Aorta (tissue), 5 donors: ENCODE data around the gene MAD2L2. TPM values are rescaled to one million over a fixed set of nuclear protein-coding genes. Genes with fewer than 3 reads are reported as not detected.

Experiments used
- ATAC-seq: fragments of 200-7000 bp; cut with Tn5 transposase; one replicate; pipeline ENCODE4 v1.9.1; 2022; ENCODE audit warnings: moderate library complexity; ENCODE audit not compliant: low FRiP score
- DNase-seq, 2 donors: peaks; one replicate each; pipeline ENCODE4 v3.0.0-alpha.2; 2020
- H3K27ac ChIP-seq, 2 donors: one replicate each; pipeline ENCODE4 v1.5.1; 2013; ENCODE audit warnings: low read length in 2 of 2, mild to moderate bottlenecking in 2 of 2, moderate library complexity in 2 of 2, control low read depth in 1 of 2, inconsistent platforms in 1 of 2, low read depth in 1 of 2
- H3K27me3 ChIP-seq, 2 donors: one replicate each; pipeline ENCODE4 v1.6.1; 2013; ENCODE audit warnings: control low read depth in 1 of 2, low read length in 1 of 2, mild to moderate bottlenecking in 1 of 2, moderate library complexity in 1 of 2; ENCODE audit not compliant: insufficient read depth in 2 of 2, control insufficient read depth in 1 of 2
- H3K36me3 ChIP-seq, 2 donors: one replicate each; pipeline ENCODE4 v1.6.1; 2013; ENCODE audit warnings: control low read depth in 1 of 2, low read length in 1 of 2, mild to moderate bottlenecking in 1 of 2; ENCODE audit not compliant: insufficient read depth in 2 of 2, control insufficient read depth in 1 of 2
- H3K4me1 ChIP-seq, 2 donors: one replicate each; pipeline ENCODE4 v1.6.1; 2013; ENCODE audit warnings: low read length in 2 of 2, control low read depth in 1 of 2, mild to moderate bottlenecking in 1 of 2, moderate library complexity in 1 of 2; ENCODE audit not compliant: insufficient read depth in 2 of 2, control insufficient read depth in 1 of 2
- H3K4me3 ChIP-seq, 2 donors: one replicate each; pipeline ENCODE4 v1.5.1; 2013; ENCODE audit warnings: low read length in 2 of 2, control low read depth in 1 of 2, mild to moderate bottlenecking in 1 of 2
- H3K9me3 ChIP-seq: one replicate; pipeline ENCODE4 v1.6.1; 2013; ENCODE audit warnings: mild to moderate bottlenecking, low read length; ENCODE audit not compliant: control insufficient read depth
- WGBS, 2 donors: extraction: QIAGEN DNeasy Blood & Tissue Kit; methylation state at CpG; one replicate each; pipeline ENCODE4 v1.1.7; 2013; 5-methylcytosine and 5-hydroxymethylcytosine counted together
- intact Hi-C, 2 donors: fragments of 100-400 bp; cut with DNase I; formaldehyde crosslinking; loops; one replicate each; pipeline versions ENCODE4 v1.14.2 to v1.15.0; 2022
- polyA plus RNA-seq, 2 donors: library from polyadenylated mRNA; stranded (reverse); fragments of 200-250 nt; gene quantifications; one replicate each; pipeline ENCODE4 v1.2.3, GENCODE V29; 2013
- total RNA-seq, 2 donors: library from RNA; stranded (reverse); fragmentation: NEBNext Ultra II Directional; extraction: Animal tissue kit (Norgen Biotek cat#: 25700); gene quantifications; one replicate each; pipeline ENCODE4 v1.2.1, GENCODE V29; 2021
- donor health status: healthy with polysubstance abuse.
- donor health status: Bipolar disorder and iron deficiency.
- donor health status: DM: no; HTN: no; CAD: no.
- donor health status: DM: no; HTN: no; CAD: no.
- donor health status: DM: yes; HTN: yes; CAD: no.

The MAD2L2 gene
- total and polyA plus RNA-seq, 4 donors, result 23.4 to 41.8 (median 24.6) TPM

- intact Hi-C loops, result no loop called here
- H3K4me1 ChIP-seq, result no peaks in the 10 kb centered on the region
- no peaks in the 10 kb centered on the region for H3K36me3 ChIP-seq
- H3K27ac ChIP-seq, result no peak overlapping the region
- ATAC-seq (no peak), DNase-seq (no peak)
- no peaks in the 10 kb centered on the region for H3K9me3 ChIP-seq
- no peak overlapping the region for H3K4me3 ChIP-seq
- WGBS, 2 donors, result 73 to 78% methylated on average over 11 of the region's 11 CpGs
- H3K27me3 ChIP-seq, result no peaks in the 10 kb centered on the region
Observed at GRCh38 chr1:11708554-11709350, 27.8 kb upstream of the MAD2L2 start.

DNA sequence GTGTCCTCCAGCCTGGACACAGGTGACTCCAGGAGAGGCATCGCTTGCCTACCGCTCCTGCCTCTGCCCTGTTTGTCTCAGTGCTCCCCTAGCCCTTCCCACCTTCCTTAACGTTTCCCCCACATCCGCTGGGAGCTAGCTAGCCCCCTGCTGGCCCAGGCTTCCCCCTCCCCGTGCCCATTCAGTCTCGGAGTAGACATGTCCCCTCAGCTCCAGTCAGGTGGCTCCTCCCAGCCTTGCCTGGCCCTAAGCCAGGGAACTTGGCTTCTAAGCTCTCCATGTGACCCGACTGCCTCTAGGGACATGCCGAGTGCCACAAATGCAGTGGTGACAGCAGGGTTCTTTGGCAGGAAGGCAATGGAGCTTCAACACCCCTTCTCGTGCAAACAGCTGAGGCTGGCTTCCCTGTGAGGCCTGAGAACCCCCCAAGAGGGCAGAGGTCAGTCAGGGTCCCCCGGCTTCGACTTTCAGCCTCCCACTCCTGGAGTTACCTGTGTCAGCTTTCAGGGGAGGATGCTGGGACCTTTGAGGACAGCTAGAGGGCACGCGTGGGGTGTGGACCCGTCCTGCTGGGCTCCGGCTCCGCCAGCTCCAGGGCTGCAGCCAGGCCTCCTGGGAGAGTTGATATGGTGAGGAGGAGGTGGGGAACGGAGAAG lies 26.8 kb upstream of the MAD2L2 start:
- DNase-seq, result no peak
- no peaks in the 10 kb centered on the region for H3K9me3 ChIP-seq
- intact Hi-C loops, result no loop called here
- H3K4me1 ChIP-seq, result no peaks in the 10 kb centered on the region
- H3K4me3 ChIP-seq, result no peak overlapping the region
- no peak overlapping the region for H3K27ac ChIP-seq
- H3K36me3 ChIP-seq, result no peaks in the 10 kb centered on the region
- H3K27me3 ChIP-seq, result no peaks in the 10 kb centered on the region
- no peak for ATAC-seq
- WGBS, 2 donors, result 16 to 22% methylated on average over 17 of the region's 17 CpGs

GRCh38 chr1:11706292-11706691 lies 25.3 kb upstream of the MAD2L2 start:
- 93 to 95% methylated on average over 14 of the region's 14 CpGs for WGBS, 2 donors
- H3K36me3 ChIP-seq, result no peaks in the 10 kb centered on the region

DNA sequence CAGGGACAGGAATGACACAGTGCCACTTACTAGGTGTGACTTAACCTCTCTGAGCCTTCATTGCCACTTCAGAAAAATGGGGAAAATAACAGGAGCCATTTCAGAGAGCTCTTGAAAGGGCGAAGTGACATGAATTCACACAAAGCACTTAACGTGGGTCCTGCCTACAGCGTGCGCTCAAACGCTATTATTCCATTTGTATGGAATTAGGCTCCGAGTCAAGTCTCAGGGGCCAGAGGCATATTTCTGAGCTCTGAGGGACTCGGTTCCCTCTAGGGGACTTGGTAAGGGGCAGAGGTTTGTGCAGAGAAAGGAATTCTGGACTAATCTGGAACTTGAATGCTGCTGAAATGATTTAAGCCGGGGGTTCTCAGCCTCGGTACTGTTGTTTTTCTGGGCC lies 24.6 kb upstream of the MAD2L2 start:
- H3K27me3 ChIP-seq, result no peaks in the 10 kb centered on the region
- ATAC-seq (no peak), DNase-seq (no peak)
- H3K36me3 ChIP-seq, result no peaks in the 10 kb centered on the region
- no peaks in the 10 kb centered on the region for H3K9me3 ChIP-seq
- H3K27ac ChIP-seq, result no peak overlapping the region
- WGBS, 2 donors, result 84% methylated on average over 9 of the region's 9 CpGs
- intact Hi-C loops, result no loop called here
- no peaks in the 10 kb centered on the region for H3K4me1 ChIP-seq
- no peak overlapping the region for H3K4me3 ChIP-seq

More at GRCh38 chr1:11706292-11706691, 25.3 kb upstream of the MAD2L2 start:
- Histone ChIP-seq H3K27ac (no peak overlapping the region), H3K4me1 (no peaks in the 10 kb centered on the region), H3K27me3 (no peaks in the 10 kb centered on the region), H3K4me3 (no peak overlapping the region), H3K9me3 (no peaks in the 10 kb centered on the region)
- DNase-seq (no peak), ATAC-seq (no peak)
- intact Hi-C loops, result no loop called here

GRCh38 chr1:11704691-11705475 lies 23.9 kb upstream of the MAD2L2 start:
- DNase-seq, result no peak
- H3K9me3 ChIP-seq, result no peaks in the 10 kb centered on the region
- H3K27me3 ChIP-seq, result no peaks in the 10 kb centered on the region
- H3K4me3 ChIP-seq, result no peak overlapping the region
- 78 to 81% methylated on average over 21 to 22 of the region's 22 CpGs for WGBS, 2 donors
- intact Hi-C loops, result no loop called here
- ATAC-seq, result no peak
- no peaks in the 10 kb centered on the region for H3K4me1 ChIP-seq
- no peak overlapping the region for H3K27ac ChIP-seq
- no peaks in the 10 kb centered on the region for H3K36me3 ChIP-seq

DNA sequence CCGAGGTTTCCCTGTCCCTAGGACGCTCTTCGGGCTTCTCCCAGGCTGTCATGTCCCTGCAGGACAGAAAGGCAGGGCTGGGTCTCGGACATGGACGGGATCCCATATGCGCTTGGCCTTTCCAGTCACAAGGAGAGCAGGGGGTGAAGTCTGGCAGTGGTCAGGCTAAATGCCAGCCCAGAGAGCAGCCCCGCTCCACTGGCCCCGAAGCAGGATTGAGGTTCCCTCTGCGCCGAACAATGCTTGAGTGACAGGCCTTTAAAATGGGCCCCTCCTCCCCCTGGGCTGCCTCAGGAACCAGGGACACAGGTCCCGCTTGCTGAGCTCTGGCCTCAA lies 23.2 kb upstream of the MAD2L2 start:
- no peak for DNase-seq
- Histone ChIP-seq H3K27ac (no peak overlapping the region), H3K9me3 (no peaks in the 10 kb centered on the region), H3K4me1 (no peaks in the 10 kb centered on the region), H3K27me3 (no peaks in the 10 kb centered on the region), H3K4me3 (no peak overlapping the region), H3K36me3 (no peaks in the 10 kb centered on the region)
- no peak for ATAC-seq
- intact Hi-C loops, result no loop called here
- 76 to 78% methylated on average over 11 of the region's 11 CpGs for WGBS, 2 donors

DNA sequence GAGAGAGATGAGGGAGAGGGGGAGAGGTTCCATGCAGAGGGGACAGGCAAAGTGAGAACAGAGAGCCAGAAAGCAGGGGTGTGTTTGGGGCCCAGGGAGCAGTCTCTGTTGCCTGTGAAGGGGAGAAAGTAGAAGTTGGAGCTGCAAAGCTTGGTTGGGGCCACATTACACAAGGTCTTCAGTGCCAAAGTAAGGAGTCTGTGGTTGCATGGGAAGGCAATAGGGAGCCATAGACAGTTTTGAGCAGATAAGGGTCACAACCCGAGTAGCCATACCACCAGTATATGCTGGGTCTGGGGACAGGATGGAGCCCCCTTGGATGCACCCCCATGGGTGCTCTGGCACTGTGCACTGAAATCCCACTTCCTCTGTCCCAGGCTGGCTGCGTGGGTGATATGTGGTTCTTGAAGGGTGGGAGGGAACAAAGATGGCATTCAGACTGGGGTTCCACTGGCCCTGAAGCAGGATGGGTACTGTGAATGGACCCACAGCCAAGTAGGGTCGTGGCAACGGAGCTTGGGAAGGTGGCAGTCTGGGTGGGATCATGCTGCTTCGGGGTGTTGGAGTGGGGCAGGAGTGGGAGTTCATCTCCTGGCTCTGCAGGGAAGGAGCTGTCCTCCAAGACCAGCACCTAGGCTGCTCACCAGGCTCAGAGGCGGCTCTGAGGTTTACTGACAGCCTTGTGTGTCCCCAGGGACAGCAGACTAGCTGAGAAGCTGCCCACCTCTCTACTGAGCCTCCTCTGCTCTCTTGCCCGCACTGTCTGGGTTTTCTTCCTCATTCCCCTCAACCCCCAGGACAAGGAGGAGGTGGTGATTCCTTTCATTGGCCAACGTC lies 22.6 kb upstream of the MAD2L2 start:
- intact Hi-C loops, result no loop called here
- H3K9me3 ChIP-seq, result no peaks in the 10 kb centered on the region
- H3K4me1 ChIP-seq, result no peaks in the 10 kb centered on the region
- H3K4me3 ChIP-seq, result no peak overlapping the region
- H3K27me3 ChIP-seq, result no peaks in the 10 kb centered on the region
- H3K27ac ChIP-seq, result no peak overlapping the region
- H3K36me3 ChIP-seq, result no peaks in the 10 kb centered on the region
- ATAC-seq (no peak), DNase-seq (no peak)
- 72 to 73% methylated on average over 8 of the region's 8 CpGs for WGBS, 2 donors

- no peaks in the 10 kb centered on the region for H3K27me3 ChIP-seq
- no peak overlapping the region for H3K27ac ChIP-seq
- H3K4me3 ChIP-seq, result no peak overlapping the region
- 68 to 75% methylated on average over 15 of the region's 15 CpGs for WGBS, 2 donors
- DNase-seq, result no peak
- no peaks in the 10 kb centered on the region for H3K9me3 ChIP-seq
- peak; percentile 8 for ATAC-seq
- H3K4me1 ChIP-seq, result no peaks in the 10 kb centered on the region
- H3K36me3 ChIP-seq, result no peaks in the 10 kb centered on the region
- intact Hi-C loops, result no loop called here
Observed at GRCh38 chr1:11701981-11702803, 21.2 kb upstream of the MAD2L2 start.
